GM13977 (cell line): Measurements from ENCODE around the gene EMC10.
"Not testable (repeated sequence)": the region's sequence is repeated elsewhere in the genome, so short reads cannot be mapped to it uniquely, and the experiment has no call there.

Source experiments
- DNase-seq: peaks from one replicate; pipeline ENCODE4 v3.0.0; 2012; ENCODE audit warnings: low spot score
- in situ Hi-C: fragments of 300-500 bp; cut with MboI; formaldehyde crosslinking; loops from one replicate; pipeline ENCODE4 v1.12.0; 2022; ENCODE audit warnings: low sequenced_read_pairs, low pct_unique_long_range_greater_than_20kb, mixed read lengths, inconsistent platforms; ENCODE audit not compliant: unreplicated experiment
- TF ChIP-seq, protein P1 (sequence below): IDR thresholded peaks from 2 replicates; pipeline ENCODE4 v1.5.1; 2012; ENCODE audit warnings: mild to moderate bottlenecking, control low read depth; ENCODE audit not compliant: insufficient read depth; ENCODE audit errors: extremely low read depth, missing control alignments

Gene EMC10

DNA sequence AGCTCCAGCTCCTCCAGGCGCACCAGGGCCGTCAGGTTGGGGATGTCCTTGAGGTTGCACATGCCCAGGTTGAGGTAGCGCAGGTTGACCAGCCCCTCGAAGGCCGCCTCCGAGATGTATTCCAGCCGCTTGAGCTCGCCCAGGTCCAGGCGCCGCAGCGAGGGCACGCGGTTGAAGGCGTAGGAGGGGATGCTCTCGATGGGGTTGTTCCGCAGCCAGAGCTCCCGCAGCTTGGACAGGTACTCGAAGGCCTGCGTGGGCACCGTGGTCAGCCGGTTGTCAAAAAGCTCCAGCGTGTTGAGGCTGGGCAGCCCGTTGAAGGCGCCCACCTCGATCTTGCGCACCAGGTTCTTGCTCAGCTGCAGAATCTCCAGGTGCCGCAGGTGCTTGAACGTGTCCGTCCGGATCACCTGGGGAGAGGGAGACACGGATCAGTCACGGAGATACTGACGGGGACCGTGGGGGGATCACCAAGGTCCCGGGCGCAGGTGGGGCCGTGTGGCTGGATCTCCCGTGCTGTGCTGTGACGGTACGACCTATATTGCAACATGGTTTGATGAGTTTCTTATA lies 42.8 kb downstream of the EMC10 start:
- in situ Hi-C loops, result no loop called here
- no peak for DNase-seq
- TF ChIP-seq, protein P1, sequence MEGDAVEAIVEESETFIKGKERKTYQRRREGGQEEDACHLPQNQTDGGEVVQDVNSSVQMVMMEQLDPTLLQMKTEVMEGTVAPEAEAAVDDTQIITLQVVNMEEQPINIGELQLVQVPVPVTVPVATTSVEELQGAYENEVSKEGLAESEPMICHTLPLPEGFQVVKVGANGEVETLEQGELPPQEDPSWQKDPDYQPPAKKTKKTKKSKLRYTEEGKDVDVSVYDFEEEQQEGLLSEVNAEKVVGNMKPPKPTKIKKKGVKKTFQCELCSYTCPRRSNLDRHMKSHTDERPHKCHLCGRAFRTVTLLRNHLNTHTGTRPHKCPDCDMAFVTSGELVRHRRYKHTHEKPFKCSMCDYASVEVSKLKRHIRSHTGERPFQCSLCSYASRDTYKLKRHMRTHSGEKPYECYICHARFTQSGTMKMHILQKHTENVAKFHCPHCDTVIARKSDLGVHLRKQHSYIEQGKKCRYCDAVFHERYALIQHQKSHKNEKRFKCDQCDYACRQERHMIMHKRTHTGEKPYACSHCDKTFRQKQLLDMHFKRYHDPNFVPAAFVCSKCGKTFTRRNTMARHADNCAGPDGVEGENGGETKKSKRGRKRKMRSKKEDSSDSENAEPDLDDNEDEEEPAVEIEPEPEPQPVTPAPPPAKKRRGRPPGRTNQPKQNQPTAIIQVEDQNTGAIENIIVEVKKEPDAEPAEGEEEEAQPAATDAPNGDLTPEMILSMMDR, result no peak

DNA sequence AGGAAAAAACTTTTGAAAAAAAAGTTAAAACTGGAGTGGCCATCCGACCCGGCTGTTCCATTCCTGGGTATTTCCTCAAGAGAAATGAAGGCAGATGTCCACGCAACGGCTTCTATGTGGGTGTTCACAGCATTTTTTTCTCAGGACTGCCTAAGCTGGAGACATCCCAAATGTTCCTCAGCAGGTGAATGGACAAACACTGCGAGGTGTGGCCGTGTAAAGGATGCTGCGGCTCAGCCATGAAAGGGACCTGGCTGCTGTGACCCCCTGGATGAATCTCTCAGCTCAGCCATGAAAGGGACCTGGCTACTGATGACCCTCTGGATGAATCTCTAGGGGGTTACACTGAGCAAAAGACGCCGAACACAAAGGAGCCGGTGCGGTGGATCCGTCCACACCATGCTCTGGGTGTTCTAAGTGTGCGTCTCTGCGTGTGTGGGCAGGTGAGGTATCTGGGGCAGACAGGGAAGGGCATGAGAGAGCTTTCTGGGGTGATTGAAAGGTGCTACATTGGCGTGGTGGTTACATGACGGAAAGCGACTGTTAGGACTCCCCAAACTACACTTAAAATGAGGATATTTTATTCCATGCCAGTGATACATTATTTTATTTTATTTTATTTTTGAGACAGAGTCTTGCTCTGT lies 44.6 kb downstream of the EMC10 start:
- TF ChIP-seq, protein P1, result no peak
- in situ Hi-C loops, result no loop called here
- DNase-seq, result no peak

GRCh38 chr19:50522881-50523280 lies 46.6 kb downstream of the EMC10 start:
- in situ Hi-C loops, result no loop called here
- no peak for DNase-seq
- TF ChIP-seq, protein P1, result no peak

DNA sequence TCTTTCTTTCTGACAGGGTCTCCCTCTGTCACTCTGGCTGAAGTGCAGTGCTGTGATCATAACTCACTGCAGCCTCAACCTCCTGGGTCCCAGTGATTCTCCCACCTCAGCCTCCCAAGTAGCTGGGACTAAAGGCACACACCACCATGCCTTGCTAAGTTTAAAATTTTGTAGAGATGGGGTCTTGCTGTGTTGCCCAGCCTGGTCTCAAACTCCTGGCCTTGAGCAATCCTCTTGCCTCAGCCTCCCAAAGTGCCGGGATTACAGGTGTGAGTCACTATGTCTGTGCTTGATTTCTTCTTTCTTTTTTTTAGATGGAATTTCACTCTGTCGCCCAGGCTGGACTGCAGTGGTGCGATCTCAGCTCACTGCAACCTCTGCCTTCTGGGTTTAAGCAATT lies 51.7 kb downstream of the EMC10 start:
- in situ Hi-C loops, result loop anchor here (25.0 kb wide), 1 partner anchor 259 kb away; the partner anchor contains the start of gene ACP4
- DNase-seq, result not testable (repeated sequence)

DNA sequence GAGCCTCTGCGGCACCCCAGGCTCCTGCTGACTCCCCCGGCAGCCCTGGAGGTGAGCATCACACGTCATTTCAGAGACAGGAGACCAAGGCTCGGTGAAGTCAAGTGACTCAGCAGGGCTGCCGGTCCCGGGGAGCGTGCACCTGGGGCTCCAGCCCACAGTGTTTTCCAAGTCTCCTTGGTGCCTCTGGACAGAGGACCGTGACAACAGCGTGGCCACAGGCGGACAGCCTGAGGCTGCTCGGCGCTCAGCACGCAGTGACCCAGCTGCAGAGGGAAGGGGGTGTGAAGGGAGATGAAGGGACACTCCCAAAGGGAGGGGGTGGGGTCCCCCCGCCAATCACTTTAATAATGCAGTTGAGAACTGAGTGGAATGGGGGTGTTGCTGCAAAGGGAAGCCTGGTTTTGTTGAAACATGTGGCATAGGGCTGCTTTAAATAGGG lies 54.9 kb downstream of the EMC10 start:
- no peak for DNase-seq
- TF ChIP-seq, protein P1, result no peak
- in situ Hi-C loops, result loop anchor here (25.0 kb wide), 1 partner anchor 256 kb away; the partner anchor contains the start of gene ACP4

- in situ Hi-C loops, result loop anchor here (25.0 kb wide), 1 partner anchor 254 kb away; the partner anchor contains the start of gene ACP4
- DNase-seq, result no peak
- TF ChIP-seq, protein P1, result no peak
Observed at GRCh38 chr19:50532952-50533351, 56.6 kb downstream of the EMC10 start.

DNA sequence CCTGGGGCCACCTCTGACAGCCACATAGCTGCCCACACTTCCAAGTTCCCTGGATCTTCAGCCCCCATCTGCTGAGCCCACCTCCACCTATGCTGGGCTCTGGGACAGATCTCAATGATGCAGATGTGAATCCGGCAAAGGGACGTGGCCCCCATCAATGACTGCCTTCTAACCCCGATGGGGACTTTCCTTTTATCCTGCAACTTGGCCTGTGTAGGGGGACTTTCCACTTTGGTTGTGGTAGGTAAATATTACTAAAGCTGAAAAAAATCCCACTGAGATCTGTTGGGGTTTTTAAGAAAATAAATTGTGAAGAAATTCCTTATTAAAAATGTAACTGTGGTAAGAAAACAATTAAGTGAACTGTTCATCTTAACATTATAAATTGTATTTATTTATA lies 58.2 kb downstream of the EMC10 start:
- TF ChIP-seq, protein P1, result no peak
- in situ Hi-C loops, result loop anchor here (25.0 kb wide), 1 partner anchor 253 kb away; the partner anchor contains the start of gene ACP4
- DNase-seq, result peak; percentile 76
